GM06990 (cell line): ENCODE measurements around the gene PARP9.
A peak's percentile ranks its signal among the peaks of the same experiment; 100 is the strongest.
"Not testable (repeated sequence)": the region's sequence is repeated elsewhere in the genome, so short reads cannot be mapped to it uniquely, and the experiment has no call there.

ENCODE experiments used
- DNase-seq: peaks from one replicate; pipeline ENCODE4 v3.0.0-alpha.2; 2011; ENCODE audit not compliant: insufficient read length; ENCODE audit errors: extremely low read depth
- H3K27me3 ChIP-seq: replicated peaks from 2 replicates; pipeline ENCODE4 v1.6.0; 2011; ENCODE audit warnings: low read length; ENCODE audit not compliant: control insufficient read depth, insufficient read depth
- H3K36me3 ChIP-seq: 2 replicates; pipeline ENCODE4 v1.5.1; 2011; ENCODE audit warnings: low read length; ENCODE audit not compliant: control insufficient read depth, insufficient read depth
- H3K4me3 ChIP-seq: replicated peaks from 2 replicates; pipeline ENCODE4 v1.5.1; 2011; ENCODE audit warnings: low read depth, mild to moderate bottlenecking, control low read depth, low read length
- TF ChIP-seq, protein P1 (sequence below): IDR thresholded peaks from 2 replicates; pipeline ENCODE4 v1.5.1; 2011; ENCODE audit warnings: low read length, control low read depth, mild to moderate bottlenecking, inconsistent platforms; ENCODE audit not compliant: insufficient read depth, poor library complexity, severe bottlenecking

PARP9 gene

GRCh38 chr3:122512284-122512683, 51.8 kb downstream of the PARP9 start:
- H3K27me3 ChIP-seq = no peaks in the 10 kb centered on the region
- DNase-seq = no peak
- no peaks in the 10 kb centered on the region for H3K36me3 ChIP-seq
- TF ChIP-seq, protein P1, sequence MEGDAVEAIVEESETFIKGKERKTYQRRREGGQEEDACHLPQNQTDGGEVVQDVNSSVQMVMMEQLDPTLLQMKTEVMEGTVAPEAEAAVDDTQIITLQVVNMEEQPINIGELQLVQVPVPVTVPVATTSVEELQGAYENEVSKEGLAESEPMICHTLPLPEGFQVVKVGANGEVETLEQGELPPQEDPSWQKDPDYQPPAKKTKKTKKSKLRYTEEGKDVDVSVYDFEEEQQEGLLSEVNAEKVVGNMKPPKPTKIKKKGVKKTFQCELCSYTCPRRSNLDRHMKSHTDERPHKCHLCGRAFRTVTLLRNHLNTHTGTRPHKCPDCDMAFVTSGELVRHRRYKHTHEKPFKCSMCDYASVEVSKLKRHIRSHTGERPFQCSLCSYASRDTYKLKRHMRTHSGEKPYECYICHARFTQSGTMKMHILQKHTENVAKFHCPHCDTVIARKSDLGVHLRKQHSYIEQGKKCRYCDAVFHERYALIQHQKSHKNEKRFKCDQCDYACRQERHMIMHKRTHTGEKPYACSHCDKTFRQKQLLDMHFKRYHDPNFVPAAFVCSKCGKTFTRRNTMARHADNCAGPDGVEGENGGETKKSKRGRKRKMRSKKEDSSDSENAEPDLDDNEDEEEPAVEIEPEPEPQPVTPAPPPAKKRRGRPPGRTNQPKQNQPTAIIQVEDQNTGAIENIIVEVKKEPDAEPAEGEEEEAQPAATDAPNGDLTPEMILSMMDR = no peak
- no peak overlapping the region for H3K4me3 ChIP-seq

- DNase-seq = no peak
- TF ChIP-seq, protein P1 = no peak
- Histone ChIP-seq H3K27me3 (no peaks in the 10 kb centered on the region), H3K36me3 (no peaks in the 10 kb centered on the region), H3K4me3 (no peak overlapping the region)
Measured at GRCh38 chr3:122510878-122511535, 53.1 kb downstream of the PARP9 start.

- not testable (repeated sequence) for H3K36me3 ChIP-seq, H3K27me3 ChIP-seq, H3K4me3 ChIP-seq
- peak; percentile 29 for DNase-seq
Measured at GRCh38 chr3:122508944-122509343, 55.2 kb downstream of the PARP9 start.

DNA sequence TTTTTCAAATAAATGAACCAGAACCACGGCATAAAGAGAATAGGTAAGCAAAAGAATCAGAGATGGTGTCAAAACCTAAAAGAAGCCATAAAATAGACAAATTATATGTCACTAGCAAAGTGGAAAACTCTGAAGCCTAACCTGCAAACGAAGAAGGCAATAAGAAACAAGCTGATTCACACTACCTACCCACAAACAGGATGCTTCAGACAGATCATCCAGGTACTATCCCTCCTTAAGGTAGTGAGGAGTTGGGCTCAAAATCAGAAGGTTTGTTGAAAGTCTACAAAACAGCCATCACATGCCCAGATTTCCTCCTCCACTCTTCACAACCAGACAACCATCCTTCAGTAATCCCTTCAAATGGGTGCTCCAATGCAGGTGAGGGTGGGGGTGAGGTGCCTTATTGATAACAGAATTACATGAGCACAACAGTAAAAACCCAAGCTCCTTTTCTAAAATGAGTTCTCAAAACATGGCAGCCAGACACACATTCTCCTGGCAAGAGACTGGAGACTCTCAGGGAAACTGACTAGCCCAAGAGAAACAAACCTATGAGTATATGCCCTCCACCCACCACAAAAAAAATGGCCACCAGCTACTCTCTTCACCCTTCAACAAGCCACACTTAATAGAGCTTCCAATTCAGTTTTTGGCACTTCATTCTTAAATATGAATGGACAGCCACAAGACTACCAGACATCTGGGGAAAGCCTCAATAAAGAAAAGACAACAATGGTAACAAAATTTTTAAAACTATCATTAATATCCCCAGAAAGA, 55.8 kb downstream of the PARP9 start:
- H3K27me3 ChIP-seq = no peaks in the 10 kb centered on the region
- TF ChIP-seq, protein P1 = no peak
- no peak overlapping the region for H3K4me3 ChIP-seq
- no peaks in the 10 kb centered on the region for H3K36me3 ChIP-seq
- peak; percentile 17 for DNase-seq

DNA sequence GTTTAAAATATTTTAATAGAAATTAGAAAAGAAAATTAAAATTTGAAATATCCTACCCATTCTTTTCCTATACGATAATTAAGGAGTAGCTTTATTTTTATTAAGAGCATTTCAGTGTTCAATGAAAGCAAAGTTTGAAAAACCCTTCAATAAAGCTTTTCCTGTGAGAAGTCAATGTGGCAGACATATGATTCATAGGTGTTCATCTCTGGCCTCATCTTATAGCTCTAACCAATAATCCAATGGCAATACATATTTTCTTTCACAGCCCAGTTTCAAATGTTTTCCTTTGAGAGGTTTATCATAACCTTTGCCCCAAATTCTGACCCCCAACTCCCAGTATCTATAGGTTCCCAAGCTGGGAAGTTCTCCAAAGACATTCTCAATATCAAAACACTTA, 57.6 kb downstream of the PARP9 start:
- Histone ChIP-seq H3K4me3 (no peak overlapping the region), H3K36me3 (no peaks in the 10 kb centered on the region), H3K27me3 (no peaks in the 10 kb centered on the region)
- no peak for DNase-seq
- TF ChIP-seq, protein P1 = no peak

DNA sequence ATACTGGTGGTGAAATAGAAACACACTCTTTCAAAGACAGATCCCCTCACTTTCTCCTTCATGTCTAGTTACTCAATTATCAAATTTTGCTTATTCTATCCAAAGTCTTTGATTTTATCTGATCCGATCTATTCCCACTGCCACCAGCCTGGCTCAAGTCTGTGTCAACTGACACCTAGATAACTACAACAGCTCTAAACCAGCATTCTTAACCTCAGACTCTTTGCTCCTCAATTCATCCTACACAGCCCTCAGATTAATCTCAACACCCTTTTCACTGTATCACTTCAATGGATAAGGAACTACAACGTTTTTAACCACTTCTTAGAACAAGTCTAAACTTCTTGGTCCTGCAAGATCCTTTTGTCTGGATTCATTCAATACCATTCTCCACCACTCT, 58.4 kb downstream of the PARP9 start:
- Histone ChIP-seq H3K36me3 (no peaks in the 10 kb centered on the region), H3K4me3 (no peak overlapping the region), H3K27me3 (no peaks in the 10 kb centered on the region)
- TF ChIP-seq, protein P1 = no peak
- no peak for DNase-seq
